HG02884 (cell line): ENCODE results near the gene TUBB2A.
A peak's percentile ranks its signal among the peaks of the same experiment; 100 is the strongest.
"Not testable (repeated sequence)": the region's sequence is repeated elsewhere in the genome, so short reads cannot be mapped to it uniquely, and the experiment has no call there.

Source experiments
- ATAC-seq: cut with Tn5 transposase; IDR thresholded peaks from one replicate; pipeline ENCODE4 v1.9.1; 2021; ENCODE audit warnings: mild to moderate bottlenecking, moderate library complexity; ENCODE audit not compliant: unreplicated experiment

Gene TUBB2A

DNA sequence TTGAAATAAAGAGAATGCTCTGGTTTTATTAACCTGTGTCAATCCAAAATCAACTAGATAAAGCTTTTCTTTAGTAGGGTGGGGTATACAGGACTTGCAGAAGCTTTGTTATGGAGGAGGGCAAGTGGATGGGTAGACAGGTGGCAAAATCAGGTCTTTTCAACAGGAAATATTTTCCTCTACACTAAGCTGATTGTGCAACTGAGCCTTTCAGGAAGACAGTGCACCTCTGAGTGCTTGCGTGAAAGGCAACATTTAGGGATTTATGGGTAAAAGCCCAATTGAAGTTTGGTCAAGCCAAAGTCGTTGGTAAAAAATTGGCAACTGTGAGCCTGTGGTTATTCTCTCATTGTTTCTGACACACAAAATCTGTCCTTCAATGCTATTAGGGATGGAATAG lies 23.8 kb upstream of the TUBB2A start:
- no peak for ATAC-seq

DNA sequence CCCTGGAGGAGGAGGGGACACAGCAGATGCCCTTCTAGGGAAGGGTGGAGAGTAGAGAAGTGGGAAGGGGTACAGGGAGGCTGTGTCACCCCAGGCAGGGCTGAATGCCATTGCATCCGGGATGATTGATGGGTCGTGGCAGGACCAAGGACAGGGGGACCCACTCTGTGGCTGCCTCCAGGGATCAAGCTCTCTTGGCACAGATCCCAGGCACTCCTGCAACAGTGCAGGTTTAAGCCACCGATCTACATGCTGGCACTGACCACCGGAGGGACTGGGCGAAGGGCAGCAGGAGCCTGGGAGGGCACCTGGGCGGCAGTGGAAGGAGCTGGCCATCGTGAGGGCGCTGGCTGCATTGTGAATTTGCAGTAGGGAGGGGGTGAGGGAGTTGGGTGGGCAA lies 22.6 kb upstream of the TUBB2A start:
- not testable (repeated sequence) for ATAC-seq

DNA sequence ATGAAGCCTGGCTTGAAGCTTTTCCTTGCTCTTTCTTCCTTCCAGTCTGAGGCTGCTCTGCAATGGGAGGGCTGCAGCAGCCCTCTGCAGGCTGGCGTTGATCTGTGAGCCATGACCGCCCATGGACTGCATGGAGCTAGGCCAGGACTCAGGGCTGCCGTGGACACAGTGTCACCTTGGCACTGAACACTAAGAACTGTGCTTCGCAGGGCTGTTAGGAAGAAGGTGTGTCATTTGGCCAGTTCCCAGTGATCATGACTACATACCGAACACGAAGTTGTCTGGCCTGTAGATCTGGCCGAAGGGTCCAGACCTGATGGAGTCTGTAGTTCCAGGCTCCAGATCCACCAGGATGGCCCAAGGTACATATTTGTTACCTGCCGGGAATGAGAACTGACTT lies 21.3 kb upstream of the TUBB2A start:
- not testable (repeated sequence) for ATAC-seq

DNA sequence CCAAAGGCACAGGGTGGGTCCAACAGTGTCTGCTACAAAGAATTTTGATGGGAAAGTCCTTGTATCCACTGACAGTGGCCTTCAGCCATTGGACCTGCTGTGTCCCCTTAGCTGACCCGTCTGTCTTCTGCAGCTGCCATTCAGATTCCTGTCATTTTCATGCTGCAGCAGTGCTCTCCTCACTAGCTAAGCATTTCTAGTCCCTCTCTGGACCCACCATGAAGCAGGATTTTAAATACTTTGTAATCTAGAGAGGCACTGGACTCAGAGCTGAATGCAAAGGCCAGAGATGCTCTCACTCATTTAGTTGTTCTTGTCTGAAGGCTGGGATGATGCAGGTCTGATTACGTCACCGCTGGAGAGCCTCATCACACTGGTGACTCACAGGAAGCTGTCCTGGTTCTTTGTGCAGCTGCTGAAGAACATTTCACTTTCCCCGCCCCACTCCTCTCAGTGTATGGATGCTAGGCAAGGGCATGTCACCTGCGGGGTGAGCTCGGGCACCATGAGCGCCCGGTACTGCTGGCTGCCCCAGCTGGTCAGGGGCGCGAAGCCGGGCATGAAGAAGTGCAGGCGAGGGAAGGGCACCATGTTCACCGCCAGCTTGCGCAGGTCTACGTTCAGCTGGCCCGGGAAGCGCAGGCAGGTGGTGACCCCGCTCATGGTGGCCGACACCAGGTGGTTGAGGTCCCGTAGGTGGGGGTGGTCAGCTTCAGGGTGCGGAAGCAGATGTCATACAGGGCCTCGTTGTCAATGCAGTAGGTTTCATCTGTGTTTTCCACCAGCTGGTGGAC lies 19.4 kb upstream of the TUBB2A start:
- no peak for ATAC-seq

DNA sequence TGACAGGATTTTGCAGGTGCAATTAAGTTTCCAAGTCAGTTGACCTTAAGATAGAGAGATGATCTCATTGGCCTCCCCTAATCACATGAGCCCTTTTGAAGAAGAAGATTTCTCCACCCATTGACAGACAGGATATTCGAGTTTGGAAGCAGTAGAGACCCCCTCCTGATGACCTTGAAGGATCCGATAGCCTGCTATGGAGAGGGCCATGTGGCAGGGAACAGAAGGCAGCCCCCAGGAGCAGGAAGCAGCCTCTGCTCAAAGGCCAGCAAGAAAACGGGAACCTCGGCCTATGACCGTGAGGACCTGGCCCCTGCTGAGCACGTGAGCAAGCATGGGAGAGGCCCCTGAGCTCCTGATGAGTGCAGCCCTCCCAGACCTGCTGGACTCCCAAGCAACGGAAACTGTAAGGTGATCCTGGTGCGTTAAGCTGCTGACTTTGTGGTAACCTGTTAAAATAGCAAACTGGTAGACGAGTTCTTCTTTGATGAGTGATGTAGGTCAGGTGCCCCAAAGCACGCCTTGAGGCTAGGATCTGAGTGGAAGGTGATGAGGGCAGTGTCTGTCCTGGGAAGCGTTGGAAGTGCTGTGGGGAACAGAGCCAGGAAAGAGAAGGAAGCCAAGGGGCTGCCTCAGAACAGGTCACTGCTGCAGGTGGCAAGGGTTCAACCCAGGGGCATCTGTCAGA lies 18.5 kb upstream of the TUBB2A start:
- no peak for ATAC-seq

DNA sequence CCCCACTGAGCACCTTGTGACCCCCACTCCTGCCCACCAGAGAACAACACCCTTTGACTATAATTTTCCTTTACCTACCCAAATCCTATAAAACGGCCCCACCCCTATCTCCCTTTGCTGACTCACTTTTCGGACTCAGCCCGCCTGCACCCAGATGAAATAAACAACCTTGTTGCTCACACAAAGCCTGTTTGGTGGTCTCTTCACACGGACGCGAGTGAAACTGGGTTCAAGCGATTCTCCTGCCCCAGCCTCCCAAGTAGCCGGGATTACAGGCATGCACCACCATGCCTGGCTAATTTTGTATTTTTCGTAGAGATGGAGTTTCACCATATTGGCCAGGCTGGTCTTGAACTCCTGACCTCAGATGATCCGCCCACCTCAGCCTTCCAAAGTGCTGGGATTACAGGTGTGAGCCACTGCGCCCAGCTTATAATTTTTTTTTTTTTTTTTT lies 16.3 kb upstream of the TUBB2A start:
- ATAC-seq: not testable (repeated sequence)

DNA sequence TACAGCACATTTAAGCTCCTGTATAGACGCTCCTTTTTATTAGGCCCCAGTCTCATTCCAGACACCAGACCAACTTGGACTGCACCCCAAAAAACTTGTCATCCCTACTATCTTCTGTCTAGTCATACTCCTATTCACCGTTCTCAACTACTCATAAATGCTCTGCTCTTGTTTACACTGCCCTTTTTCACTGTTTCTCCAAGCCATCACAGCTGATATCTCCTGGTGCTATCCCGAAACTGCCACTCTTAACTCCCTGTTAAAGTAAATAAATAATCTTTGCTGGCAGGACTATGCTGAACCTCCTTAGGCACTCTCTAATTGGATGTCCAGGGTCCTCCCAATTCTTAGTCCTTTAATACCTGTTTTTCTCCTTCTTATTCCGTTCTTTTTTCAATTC lies 15.4 kb upstream of the TUBB2A start:
- not testable (repeated sequence) for ATAC-seq

DNA sequence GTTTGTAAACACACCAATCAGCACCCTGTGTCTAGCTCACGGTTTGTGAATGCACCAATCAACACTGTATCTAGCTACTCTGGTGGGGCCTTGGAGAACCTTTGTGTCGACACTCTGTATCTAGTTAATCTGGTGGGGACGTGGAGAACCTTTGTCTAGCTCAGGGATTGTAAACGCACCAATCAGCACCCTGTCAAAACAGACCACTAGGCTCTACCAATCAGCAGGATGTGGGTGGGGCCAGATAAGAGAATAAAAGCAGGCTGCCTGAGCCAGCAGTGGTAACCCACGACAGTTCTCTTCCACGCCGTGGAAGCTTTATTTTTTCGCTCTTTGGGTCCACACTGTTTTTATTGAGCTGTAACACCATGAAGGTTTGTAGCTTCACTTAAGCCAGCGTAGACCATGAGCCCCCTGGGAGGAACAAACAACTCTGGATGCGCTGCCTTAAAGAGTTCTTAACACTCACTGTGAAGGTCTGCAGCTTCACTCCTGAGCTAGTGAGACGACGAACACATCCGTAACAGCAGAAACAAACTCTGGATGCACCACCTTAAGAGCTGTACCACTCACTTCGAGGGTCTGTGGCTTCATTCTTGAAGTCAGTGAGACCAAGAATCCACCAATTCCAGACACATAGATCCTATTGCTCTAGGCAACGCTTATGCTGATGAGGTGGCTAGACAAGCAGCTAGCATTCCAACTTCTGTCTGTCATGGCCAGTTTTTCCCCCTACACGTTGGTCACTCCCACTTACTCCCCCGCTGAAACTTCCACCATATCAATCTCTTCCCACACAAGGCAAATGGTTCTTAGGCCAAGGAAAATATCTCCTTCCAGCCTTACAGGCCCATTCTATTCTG lies 14.2 kb upstream of the TUBB2A start:
- not testable (repeated sequence) for ATAC-seq

DNA sequence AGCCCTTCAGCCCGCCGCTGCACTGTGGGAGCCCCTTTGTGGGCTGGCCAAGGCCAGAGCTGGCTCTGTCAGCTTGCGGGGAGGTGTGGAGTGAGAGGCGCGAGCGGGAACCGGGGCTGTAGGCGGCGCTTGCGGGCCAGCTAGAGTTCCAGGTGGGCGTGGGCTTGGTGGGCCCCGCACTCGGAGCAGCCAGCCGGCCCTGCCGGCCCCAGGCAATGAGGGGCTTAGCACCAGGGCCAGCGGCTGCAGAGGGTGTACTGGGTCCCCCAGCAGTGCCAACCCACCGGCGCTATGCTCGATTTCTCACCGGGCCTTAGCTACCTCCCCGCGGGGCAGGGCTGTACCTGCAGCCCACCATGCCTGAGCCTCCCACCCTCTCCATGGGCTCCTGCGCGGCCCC lies 13.3 kb upstream of the TUBB2A start:
- ATAC-seq: not testable (repeated sequence)

DNA sequence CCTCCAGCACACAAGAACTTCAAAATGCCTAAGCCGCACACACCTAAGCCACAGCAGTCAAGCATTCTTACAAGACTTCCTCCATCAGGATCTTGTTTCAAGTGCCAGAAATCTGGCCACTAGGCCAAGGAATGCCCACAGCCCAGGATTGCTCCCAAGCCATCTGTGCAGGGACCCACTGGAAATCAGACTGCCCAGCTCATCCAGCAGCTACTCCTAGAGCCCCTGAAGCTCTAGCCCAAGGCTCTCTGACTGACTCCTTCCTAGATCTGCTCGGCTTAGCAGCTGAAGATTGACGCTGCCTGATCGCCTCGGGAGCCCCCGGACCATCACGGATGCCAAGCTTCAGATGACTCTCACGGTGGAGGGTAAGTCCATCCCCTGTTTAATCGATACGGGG lies 10.7 kb upstream of the TUBB2A start:
- not testable (repeated sequence) for ATAC-seq

DNA sequence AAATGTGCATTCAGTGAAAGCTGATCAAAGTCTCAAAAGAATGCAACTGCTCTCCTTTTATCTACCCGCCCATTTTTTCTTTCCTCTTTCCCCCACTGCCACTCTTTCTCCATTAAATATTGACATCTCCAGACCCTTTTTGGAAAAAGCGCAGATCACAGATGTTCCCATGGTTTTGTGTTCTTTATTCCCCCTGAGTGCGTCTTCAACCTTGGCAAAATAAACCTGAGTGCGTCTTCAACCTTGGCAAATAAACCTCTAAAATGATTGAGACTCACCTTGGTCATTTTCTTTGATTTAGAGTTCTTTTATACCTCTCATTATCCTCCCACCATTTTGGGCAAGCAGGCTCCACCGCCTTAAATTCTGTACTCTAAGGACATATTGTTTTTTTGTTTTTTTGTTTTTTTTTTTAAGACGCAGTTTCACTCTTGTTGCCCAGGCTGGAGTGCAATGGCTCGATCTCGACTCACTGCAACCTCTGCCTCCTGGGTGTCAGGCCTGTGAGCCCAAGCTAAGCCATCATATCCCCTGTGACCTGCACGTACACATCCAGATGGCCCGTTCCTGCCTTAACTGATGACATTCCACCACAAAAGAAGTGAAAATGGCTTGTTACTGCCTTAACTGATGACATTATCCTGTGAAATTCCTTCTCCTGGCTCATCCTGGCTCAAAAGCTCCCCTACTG lies 9.3 kb upstream of the TUBB2A start:
- not testable (repeated sequence) for ATAC-seq

DNA sequence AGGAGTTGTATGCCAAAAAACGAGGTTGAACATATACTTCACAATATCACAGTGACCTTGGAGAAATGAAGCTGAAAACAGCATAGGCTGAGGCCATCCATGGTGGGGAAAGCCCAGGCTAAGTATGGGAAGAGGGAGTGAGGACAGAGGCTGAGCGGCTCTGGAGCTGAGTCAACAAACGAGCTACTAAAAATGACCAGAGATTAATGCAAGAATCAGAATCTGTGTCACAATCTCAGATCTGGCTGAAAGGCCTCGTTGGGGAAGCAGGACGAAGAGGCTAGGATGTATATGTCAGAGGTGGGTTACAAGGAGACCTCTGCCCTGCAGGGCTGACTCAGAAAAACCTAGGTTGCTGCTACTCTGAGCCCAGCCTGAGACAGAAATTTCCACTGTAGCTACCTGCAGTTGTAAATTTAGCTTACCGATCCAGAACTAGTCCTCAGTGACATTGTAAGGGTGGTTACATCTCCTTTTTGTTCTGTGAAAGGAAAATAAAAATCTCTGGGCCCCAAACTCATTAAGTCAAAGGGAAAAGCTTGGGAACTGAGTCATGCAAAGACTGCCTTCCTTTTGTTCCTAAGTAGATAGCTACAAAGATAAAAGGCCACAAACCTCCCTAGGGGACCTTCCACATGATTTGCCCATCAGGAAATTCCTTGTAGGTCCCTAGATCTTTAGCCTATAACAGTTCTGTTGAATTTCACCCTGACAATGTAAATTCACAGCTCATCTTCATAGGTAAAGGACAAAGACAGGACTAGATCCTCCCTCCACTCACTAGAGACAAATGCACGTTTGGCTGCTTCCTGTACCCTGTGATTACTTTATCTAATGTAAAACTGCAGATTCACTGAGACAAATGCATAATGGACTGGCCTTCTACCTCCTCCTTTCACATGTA lies 8.5 kb upstream of the TUBB2A start:
- no peak for ATAC-seq

DNA sequence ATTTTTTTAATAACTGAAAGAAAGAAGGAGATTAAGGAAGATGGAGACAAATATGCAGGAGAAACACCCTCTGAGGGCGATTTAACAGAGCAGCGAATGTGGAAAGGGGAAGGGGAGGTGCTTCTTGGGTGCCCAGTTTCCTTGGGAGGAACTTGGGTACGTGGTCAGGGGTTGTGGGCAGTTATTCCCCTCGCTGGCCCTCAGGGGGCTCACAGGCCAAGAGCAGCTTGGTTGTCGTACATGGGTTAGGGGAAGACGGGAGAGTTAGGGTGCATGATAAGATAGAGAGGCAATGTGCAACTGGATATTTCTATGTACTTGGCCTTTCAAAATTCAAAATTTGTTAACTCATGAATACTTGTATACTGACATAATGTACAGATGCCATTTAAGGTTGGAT lies 7.0 kb upstream of the TUBB2A start:
- no peak for ATAC-seq

DNA sequence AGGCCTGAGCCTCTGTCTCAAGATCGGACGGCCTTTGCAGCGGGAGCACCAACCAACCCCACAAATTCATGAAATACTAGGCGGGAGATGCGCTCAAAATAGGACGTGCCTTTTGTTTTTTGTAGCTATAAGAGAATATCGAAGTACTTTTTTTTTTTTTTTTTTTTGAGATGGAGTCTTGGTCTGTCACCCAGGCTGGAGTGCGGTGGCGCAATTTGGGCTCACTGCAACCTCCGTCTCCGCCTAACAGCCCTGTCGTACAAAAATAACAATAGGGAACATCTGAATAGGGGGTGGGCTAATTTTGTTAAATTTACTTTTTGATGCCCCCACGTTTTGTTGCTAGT lies 5.9 kb upstream of the TUBB2A start:
- no peak for ATAC-seq

DNA sequence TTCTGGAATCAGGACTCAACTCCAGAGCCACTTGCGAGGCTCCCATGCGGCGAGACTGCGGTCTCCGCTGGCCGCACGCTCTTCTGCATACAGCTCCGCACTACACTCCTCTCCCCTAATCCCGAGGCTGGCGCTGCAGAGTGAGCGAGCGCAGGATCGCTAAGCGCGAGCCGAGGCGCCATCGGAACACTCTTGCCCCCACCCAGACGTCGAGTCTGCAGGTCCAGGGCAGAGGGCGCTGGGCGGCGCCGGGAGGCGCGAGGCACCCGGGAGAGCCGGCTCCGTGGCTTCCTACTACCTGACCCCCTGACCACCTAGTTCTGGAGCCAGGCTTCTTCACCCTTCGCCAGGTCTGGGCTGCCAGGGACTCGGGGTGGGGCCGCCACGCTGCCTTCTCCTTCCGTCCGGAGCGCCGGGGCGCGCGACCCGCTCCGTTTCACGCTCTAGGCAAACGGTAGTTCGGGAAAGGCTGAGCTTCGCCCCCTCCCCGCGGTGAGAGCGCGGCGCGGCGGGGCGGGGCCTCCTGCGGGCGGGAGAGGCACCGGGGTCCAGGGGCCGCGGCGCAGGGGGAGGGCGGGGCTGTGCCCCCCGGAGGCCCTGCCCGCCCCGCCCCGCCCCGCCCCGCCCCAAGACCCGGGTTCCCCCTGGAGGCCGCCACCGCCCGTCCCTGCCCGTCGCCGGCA lies 5.4 kb upstream of the TUBB2A start:
- peak; percentile 64 for ATAC-seq

DNA sequence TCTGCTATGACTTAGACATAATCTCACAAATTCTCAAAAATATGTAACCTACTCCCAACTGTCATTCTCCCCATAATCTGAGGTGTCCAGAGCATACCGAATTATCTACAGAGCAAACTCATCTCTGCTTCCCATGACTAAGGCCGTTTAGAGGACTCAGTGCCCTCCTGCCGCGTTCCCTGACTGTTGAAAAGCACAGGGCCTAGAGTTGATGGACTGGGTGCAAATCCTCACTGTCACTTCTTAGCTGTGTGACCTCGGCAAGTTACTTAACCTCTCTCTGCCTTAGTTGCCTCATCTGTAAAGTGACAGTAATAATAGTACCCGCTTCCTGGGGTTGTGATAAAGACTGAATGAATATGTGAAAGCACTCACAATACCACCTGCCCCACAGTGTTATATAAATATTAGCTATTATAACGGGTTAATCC lies 4.7 kb upstream of the TUBB2A start:
- ATAC-seq: no peak

DNA sequence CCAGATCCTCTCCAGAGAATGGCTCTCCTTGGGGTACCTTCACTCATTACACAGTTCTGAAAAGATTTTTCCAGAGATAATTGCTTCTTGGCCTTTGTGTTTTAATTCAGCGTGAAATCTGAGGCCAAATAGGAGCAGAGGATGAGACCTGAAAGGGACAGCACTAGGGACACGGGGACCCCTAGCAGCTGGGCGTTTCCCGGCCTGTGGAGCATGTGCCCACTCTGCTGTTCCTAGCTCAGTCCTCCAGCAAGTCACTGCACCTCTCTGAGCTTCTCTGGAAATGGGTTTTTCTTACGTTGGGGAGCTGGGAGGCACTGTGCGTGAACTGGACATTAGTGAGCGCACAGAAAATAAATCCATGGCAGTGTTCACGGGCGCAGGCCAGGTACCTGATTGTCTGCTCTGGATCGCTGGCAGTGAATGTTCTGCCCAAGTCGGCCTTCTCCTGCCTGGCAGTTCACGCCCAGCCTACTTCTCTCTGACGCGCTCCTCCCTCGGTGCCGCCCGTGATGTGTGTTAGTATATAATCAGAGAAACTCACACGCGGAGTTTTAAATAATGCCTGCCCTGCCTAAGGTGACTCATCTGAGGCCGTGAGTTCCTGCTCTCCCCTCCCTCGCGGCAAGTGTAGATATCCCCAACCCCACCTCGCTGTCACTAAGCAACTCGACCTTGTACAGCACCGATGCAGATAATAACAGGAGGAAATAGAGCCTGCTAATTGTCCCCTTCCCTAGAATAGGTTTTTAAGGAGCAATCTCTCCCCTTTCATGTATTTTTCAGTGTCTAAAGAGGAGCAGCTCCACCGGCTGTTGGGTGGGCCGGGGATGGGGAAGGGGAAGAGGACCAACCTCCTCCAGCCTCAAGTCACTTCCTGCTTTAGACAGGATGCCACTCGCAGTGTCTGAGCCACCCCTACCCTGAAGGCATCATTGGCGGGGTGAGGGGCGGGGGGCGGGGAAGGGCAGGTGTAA lies 2.7 kb upstream of the TUBB2A start:
- no peak for ATAC-seq
